Fibroblast of skin of right biceps (primary cell): ENCODE data around the gene KCNC4.

Experiments
- DNase-seq: peaks from one replicate; pipeline ENCODE4 v3.0.0-alpha.2; 2013

KCNC4 gene

DNA sequence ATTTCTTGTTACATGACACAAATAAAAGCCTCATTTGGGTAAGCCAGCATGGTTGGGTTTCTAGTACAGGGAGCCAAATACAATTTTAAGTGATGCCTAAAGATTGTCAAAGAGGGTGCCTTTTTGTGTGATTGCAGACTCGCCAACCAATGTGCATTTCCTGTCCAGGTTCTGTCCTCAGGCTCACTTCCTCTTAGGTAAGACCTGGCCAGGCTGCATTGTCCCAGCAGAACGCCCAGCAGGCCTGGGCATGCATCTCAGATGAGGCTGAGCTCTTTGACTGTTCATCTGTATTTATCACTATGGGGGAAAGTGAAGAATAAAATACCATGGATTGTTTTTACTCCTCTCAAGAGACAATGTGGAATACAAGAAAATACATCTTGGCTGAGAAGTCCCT is 49.7 kb downstream of the KCNC4 start:
- DNase-seq = no peak
